Activated effector memory CD4-positive, alpha-beta T cell treated with Interleukin-2 at 50 U/mL for 16 hours (primary cell): Measurements from ENCODE around the gene ZNF597.

ENCODE experiments used
- DNase-seq: peaks from one replicate; pipeline ENCODE4 v3.0.0-alpha.2; 2020

The ZNF597 gene

DNA sequence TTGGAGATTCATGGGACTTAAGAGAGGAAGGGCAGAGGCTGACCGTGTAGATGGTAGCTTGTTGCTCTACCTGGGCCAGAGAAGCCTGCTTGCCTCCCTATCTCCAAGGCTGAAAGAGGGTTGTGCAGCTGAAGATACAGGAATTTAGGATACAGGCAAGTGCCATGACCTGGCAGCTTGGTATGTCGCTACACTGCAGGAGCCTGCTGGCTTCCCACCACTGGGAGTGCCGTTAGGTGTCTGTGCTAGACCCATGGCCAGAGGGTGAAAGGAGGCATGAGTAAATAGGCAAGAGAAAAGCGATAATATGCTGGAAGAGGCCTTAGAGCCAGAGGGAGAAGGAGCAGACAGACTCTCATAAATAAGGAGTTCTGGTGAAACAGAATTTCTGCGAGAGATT, 10.8 kb upstream of the ZNF597 start:
- no peak for DNase-seq

GRCh38 chr16:3444032-3444388, 706 bp upstream of the ZNF597 start:
- no peak for DNase-seq

- no peak for DNase-seq
These were observed 3.7 kb downstream of the ZNF597 start for GRCh38 chr16:3439637-3440036.

GRCh38 chr16:3434373-3434772, 8.9 kb downstream of the ZNF597 start:
- DNase-seq, result no peak

DNA sequence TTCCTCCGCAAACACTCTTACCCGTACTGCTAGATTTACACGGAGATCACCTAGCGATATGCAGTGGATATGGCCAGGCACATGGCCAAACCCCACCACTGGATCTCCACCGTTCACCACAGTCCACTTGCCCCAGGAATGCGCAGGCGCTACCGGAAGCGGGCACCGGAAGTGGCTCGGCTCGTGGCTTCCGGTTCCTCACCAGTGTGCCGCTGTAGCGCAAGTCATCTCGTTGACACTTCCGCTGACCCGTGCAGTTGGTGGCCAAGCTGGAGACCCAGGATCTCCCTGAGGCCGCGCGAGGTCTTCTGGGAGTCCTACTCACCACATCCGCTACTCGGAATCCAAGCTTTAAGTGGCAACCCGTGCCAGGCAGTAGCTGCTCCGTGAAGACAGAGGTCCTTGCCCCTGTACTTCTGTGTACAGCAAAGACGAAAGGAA, 11.5 kb downstream of the ZNF597 start:
- DNase-seq, result peak; percentile 40

GRCh38 chr16:3413730-3414379, 29.4 kb downstream of the ZNF597 start:
- no peak for DNase-seq

GRCh38 chr16:3408561-3409197, 34.6 kb downstream of the ZNF597 start:
- DNase-seq, result no peak

GRCh38 chr16:3401719-3402397, 41.4 kb downstream of the ZNF597 start:
- DNase-seq, result no peak

DNA sequence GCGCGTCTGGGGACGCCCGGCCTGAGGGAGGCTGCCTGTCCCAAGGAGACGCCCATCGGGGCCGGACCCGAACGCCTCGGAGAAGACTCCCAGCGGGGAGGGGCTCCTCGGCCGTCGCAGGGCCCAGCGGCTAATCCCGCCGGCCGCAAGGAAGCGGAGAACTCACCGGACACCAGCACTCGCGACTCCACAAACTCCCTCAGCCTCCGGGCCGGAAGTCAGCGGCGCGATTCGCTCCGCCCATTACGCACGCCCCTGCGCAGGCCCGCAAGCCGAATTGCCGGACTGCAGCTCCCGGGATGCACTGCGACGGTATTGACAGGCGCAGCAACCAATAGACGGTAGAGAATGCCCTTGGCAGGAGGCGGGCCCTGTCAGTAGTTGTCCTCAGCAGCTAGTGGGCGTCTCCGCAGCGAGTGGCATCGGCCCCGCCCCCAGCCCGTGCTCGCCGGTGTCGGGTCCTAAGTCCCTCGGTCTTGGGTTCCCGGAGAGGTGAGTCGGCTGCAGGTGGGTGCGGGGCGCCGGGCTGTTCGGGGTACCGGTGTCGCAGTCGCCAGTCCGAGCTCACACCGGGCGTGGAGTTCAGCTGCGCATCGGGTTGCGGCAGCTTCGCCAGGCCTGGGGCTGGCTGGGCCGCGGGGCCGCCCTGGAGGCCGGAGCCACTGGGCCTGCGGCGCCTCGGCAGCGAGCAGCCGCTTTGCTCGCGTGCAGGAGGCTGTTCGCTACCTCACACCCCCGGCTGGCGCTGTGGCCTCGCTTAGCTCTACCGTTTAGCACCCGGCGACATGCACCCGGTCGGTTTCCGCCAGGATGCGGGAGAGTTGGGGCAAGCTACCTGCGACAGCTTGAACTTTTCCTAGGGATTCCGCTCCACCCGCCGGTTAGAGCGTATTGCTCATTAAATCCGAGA, 42.3 kb downstream of the ZNF597 start, which contains the start of the genes ZNF174 and ZSCAN32:
ZNF174 (plus strand) TSS at position 437 of the 910 bp plus-strand sequence. CDS start 790 bp downstream, outside the sequence.
ZSCAN32 (minus strand) TSS at position 226 of the 910 bp plus-strand sequence. CDS start 3,447 bp downstream, outside the sequence.
- DNase-seq, result peak; percentile 98

- no peak for DNase-seq
These were observed 42.9 kb downstream of the ZNF597 start for GRCh38 chr16:3400446-3400778.

DNA sequence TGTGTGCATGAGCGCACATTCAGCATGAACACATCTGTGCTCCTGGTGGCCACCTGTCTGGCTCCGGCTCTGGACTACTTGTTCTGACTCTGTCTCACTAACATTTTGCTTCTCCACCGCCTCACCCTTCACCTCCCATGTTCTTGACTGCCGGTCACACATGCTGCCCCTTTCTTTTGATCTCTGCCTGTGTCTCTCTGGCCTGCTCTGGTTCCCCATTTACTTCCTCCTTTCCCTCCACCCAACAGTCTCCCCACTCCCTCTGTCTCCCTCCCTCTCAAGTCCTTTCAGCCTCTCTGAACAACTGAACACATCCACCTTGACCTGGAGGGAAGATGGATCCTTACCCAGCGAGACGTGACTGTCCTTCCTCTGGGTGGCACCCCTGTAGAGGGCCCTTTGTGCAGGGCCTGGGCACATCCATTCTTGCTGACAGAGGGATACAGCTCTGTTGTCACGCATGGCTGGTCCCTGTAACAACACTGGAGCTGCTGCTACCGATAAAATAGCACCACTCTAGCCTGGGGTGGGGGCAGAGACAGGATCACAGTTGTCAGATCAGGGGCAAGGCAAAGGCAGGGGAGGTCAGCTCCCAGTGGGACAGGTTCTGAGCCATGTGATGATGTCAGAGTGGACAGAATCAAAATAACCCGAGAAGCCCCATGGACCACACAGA, 53.5 kb downstream of the ZNF597 start:
- DNase-seq, result no peak

DNA sequence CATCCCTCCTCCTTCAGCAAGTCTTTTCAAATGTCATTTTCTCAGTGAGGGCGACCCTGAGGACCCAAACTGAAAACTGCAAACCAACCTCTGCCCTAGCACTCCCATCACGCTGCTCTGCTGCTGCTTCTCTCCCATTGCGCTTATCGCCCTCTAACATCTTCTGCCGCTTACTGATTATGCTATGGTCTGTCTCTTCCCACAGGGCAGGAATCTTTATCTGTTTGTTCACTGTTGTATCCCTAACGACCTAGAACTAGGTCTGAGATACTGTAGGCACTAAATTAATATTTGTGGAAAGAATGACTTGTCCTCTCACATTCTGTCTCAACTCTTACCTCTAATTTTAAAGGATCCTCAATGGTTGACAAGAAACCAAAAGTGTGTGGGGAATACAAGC, 55.0 kb downstream of the ZNF597 start:
- no peak for DNase-seq

DNA sequence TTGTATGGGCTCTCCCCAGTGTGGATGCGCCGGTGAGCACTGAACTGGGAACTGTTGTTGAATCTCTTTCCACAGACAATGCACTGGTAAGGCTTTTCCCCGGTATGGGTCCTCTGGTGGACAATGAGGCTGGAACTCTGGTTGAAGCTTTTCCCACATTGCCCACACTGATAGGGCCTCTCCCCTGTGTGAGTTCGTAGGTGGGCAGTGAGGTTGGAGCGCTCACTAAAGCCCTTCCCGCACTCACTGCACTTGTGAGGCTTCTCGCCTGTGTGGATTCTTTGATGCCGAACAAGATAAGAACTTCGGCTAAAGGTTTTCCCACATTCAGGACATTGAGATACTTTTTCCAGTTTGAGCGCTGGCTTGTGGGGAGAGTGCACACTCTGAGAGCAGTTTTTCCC, 60.3 kb downstream of the ZNF597 start:
- no peak for DNase-seq
